Measurements from ENCODE around the gene NLRP13.

GRCh38 chr19:55947532-55947931 is 15.4 kb upstream of the NLRP13 start, which contains the start of gene NLRP8:
- TF ChIP-seq CTCF (conservative IDR thresholded peaks at IDR 0.05; ENCODE audit: low read length) (no peak), EZH2phosphoT487 (IDR thresholded peaks at IDR 0.05; ENCODE audit: borderline replicate concordance) (no peak)
